ENCODE results near the gene YWHAE. TPM values are rescaled to one million over a fixed set of nuclear protein-coding genes. Genes with fewer than 3 reads are reported as not detected.
"Not testable (repeated sequence)": the region's sequence is repeated elsewhere in the genome, so short reads cannot be mapped to it uniquely, and the experiment has no call there.

YWHAE gene
- total RNA-seq, 1 donor from 2014 or later: 487 TPM

- DNase-seq (ENCODE audit: low read depth, low spot score): no peak
Observed at GRCh38 chr17:1329745-1330343, 70.2 kb downstream of the YWHAE start.

GRCh38 chr17:1328437-1328836 lies 71.6 kb downstream of the YWHAE start:
- no peak for DNase-seq (ENCODE audit: low read depth, low spot score)

DNA sequence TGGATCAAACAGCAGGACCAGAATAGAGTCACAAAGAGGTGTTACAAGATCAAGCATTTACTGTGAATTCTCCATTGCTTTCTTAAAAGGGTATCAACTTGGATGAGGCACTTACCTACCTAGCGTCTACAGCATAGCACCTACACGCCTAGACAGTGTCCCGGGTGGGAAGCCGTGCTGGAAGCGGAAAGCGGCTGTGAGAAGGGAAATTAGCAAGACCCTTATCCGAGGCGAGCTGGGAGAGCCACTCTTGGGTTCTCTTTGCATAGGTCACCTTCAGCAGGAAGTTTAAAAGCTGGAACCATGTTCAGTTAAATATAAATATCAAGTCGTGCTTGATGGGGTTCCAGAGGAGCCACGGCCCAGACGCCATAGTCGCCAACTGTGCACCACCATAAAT lies 74.3 kb downstream of the YWHAE start:
- no peak for DNase-seq (ENCODE audit: low read depth, low spot score)

- no peak for DNase-seq (ENCODE audit: low read depth, low spot score)
Observed at GRCh38 chr17:1324201-1324771, 75.7 kb downstream of the YWHAE start.

DNA sequence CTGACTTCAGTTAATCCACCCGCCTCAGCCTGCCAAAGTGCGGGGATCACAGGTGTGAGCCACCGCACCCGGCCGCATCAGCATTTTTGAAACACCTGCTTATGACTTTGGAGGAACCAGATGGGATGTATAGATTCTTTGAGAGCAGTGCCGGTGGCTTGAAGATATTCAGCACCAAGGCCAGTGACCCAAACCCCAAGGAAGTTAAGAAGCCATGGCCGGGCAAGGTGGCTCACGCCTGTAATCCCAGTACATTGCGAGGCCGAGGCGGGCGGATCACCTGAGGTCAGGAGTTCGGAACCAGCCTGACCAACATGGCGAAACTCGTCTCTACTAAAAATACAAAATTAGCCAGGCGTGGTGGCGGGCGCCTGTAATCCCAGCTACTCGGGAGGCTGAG lies 76.7 kb downstream of the YWHAE start:
- no peak for DNase-seq (ENCODE audit: low read depth, low spot score)

GRCh38 chr17:1322480-1322879 lies 77.5 kb downstream of the YWHAE start:
- no peak for DNase-seq (ENCODE audit: low read depth, low spot score)

DNA sequence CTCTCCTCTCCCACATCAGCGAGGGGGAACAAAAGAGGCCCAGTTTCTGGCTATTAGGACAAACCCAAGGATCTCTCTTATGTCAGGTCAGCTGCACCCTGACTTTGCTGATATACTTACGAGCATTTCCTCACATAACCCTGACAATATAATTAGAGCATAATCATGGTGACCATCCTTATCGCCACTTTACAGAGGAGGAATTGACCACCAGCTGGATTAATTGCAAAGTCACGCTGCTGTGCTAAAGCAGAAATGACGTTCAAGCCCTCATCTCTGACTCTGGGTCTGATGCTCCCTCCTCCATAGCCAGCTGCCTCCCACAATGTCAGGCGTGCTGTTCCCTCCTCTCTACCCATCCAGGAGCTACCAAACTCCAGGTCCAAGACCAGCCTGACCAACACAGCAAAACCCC lies 78.0 kb downstream of the YWHAE start:
- no peak for DNase-seq (ENCODE audit: low read depth, low spot score)

GRCh38 chr17:1315891-1316403 lies 84.1 kb downstream of the YWHAE start:
- DNase-seq (ENCODE audit: low read depth, low spot score): no peak

DNA sequence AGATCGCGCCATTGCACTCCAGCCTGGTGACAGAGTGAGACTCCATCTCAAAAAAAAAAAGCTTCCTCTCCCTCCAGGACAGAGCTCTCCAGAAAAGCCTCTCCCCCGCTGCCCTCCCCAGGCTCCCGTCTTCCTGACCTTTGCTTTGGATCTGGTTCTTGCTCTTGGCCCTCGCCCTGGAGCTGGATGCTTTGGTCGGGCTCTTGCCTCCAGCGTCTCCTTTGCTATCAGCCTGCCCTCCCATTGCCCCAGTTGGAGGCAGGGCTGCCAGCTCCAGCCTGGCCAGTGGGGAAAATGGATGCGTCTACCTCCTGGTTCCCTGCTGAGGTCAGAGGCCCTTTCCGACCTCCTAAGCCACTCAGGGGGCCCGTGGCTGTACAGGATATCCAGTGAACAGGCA lies 84.6 kb downstream of the YWHAE start:
- DNase-seq (ENCODE audit: low read depth, low spot score): no peak

DNA sequence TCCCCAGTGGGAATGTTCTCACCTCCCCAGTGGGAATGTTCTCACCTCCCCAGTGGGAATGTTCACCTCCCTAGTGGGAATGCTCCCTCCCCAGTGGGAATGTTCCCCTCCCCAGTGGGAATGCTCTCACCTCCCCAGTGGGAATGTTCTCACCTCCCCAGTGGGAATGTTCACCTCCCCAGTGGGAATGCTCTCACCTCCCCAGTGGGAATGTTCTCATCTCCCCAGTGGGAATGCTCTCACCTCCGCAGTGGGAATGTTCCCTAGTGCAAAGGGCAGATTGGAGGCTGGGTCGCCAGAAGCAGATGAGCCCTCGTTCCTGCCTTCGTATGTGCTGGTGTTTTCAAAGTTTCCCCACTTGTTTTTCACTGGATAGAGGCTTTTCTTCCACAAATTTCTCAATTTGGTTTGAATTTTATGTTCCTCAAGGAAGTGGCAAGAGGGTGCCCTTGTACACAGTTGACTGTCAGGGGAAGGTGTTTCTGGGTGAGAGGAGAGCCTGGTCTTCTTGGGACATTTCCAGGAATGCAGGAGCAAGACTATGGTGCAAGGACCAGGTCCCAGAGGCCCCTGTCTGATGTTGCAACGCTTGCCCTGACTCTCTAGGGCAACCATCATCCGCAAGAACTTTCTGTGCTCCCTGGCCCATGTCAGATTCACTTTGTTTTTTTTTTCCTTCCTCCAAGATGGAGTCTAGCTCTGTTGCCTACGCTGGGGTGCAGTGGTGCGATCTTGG lies 86.6 kb downstream of the YWHAE start:
- no peak for DNase-seq (ENCODE audit: low read depth, low spot score)

- no peak for DNase-seq (ENCODE audit: low read depth, low spot score)
Observed at GRCh38 chr17:1312261-1312870, 87.7 kb downstream of the YWHAE start.

GRCh38 chr17:1307829-1308228 lies 92.2 kb downstream of the YWHAE start:
- not testable (repeated sequence) for DNase-seq (ENCODE audit: low read depth, low spot score)

DNA sequence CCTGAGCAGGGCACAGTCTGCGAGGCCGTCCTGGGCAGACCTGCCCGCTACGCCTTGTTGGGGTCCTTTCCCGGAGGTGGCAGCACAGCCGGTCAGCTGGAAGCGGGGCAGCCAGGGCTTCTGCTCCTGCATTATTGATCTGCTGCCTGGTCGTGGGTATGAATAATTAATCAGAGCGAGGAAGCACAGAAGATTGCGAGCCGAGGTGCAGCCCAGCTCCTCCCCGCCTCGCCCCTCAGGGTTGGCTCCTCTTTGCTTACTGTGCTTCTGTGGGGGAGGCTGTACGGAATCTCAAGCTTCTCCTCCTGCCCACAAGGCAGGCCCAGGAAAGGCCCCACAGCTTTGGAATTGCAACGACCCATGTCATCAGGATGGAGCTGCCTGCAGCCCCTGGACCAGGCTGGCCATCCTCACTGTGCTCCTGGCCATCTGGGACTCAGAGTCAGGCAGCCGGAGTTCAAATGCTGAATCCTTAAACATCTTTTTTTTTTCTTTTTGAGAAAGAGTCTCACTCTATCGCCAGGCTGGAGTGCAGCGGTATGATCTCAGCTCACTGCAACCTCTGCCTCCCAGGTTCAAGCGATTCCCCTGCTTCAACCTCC lies 95.0 kb downstream of the YWHAE start:
- no peak for DNase-seq (ENCODE audit: low read depth, low spot score)

GRCh38 chr17:1304522-1304921 lies 95.5 kb downstream of the YWHAE start:
- no peak for DNase-seq (ENCODE audit: low read depth, low spot score)

GRCh38 chr17:1302761-1303160 lies 97.3 kb downstream of the YWHAE start:
- DNase-seq (ENCODE audit: low read depth, low spot score): no peak

DNA sequence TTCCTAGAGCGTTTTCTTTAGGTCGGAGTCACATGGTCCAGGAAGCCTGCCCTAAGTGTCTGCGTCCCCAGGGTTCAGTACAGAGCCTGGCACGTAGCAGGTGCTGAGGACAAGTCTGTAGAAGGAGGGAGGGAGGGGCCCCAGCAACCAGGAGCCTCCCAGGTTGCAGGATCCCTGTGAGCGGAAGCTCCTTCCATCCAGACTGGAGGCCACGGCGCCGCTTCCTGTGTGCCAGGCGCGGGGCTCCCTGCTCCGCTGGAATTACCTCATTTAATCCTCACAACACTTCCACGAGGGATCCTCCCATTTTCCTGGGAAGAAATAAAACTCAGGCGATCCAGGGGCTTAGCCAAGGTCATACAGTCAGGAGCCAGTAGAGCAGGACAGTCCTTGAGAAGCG lies 98.5 kb downstream of the YWHAE start:
- DNase-seq (ENCODE audit: low read depth, low spot score): no peak

DNA sequence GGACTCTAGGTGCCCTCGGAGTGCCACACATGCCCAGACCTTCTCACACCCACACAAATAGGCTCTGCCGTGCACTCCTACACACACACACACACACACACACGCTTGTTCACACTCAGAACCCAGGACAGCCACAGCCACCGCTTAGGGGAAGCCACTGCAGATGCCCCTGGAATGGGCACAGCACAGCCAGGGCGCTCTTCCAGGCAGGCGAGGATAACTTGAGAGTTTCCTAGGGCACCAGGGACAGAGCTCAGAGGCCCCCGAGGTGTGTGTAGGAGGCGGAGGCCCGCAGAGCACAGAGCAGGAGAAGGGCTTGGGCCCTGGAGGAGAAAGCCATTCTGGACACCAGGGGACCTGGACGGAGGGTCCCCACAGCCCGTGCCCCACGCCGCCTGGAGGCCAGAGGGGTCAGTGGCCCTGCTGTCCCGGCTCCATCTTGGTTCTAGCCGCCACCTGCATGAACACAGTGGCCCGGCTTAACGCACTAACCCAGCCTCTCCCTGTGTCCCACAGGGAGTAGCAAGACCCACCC lies 99.6 kb downstream of the YWHAE start:
- no peak for DNase-seq (ENCODE audit: low read depth, low spot score)

DNA sequence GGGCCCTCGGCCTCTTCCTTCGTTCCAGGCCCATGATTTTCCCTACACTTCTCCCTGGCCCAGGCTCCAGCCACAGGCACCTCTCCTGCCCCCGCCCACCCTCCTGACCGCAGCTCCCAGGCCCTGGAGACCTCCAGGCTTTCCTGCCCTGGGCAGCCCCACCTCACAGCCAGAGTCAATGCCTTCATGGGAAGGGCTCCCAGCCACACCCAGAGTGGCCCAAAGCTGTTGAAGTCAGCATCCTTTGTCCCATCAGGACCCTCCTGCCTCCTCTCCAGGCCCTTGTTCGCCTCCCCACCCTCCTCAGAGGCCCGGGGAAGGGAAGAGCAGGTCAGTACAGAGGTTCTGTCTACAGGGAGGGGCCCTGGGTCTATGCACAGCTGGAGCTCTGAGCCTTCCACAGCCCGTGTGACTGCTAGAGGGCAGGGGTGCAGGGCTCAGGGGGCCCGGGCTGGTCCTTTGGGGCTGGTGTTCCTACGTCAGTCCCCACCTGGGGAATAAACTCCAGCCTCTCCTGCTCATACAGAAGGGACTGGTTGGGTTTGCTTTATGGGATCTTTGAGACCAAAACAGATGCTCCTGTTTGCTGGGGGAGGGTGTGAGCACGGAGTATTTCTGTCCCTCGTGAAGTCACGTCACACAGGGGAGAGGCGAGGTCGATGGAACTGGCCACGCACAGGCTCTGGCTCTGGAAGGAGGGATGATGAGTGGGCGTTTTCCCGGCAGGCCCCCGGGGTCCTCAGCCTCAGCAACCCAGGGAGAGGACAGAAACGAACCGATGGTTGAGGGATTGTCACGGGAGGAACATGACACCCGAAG lies 100.3 kb downstream of the YWHAE start:
- DNase-seq (ENCODE audit: low read depth, low spot score): no peak

DNA sequence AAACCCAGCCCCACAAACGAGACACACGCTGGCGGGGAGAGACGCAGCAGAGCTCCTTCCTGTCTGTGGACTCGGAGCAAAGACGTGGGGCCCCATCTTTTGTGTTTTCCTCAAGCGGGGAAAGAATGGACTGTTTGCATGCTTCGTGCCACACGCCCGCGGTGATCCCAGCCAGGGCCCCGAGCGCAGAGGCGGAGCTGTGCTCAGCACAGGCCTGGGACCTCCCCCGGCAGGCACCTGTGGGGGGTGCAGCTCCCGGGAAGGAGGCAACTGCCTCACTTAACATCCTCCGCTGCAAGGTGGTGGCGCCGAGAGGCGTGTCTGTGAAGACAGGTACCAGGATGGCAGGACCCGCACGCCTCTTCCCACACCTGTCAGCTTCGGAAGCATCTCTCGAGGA lies 101.4 kb downstream of the YWHAE start:
- no peak for DNase-seq (ENCODE audit: low read depth, low spot score)
